GM19372 (cell line): Measurements from ENCODE around the gene SH3BP4.
"Not testable (repeated sequence)": the region's sequence is repeated elsewhere in the genome, so short reads cannot be mapped to it uniquely, and the experiment has no call there.

ENCODE experiments used
- ATAC-seq: cut with Tn5 transposase; IDR thresholded peaks from one replicate; pipeline ENCODE4 v1.9.1; 2021; ENCODE audit warnings: mild to moderate bottlenecking, low read depth, moderate library complexity; ENCODE audit not compliant: unreplicated experiment

The SH3BP4 gene

GRCh38 chr2:235051436-235052260, 99.8 kb downstream of the SH3BP4 start:
- ATAC-seq: no peak

GRCh38 chr2:235052514-235053354, 100.9 kb downstream of the SH3BP4 start:
- no peak for ATAC-seq

DNA sequence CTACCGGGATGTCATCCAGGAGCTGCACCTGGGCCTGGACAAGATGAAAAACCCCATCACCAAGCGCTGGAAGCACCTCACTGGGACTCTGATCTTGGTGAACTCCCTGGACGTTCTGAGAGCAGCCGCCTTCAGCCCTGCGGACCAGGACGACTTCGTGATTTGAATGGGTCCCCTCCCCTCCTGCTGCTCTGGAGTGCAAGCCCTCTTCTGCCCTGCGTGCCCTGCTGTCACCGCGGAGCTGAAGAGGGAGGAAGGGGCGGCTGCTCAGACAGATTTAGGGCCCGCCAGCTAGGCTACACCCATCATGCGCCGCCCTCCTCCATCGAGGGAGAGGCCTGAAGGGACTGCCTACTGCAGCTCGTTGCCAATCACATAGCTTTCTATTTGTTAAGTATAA, 101.8 kb downstream of the SH3BP4 start:
- no peak for ATAC-seq

GRCh38 chr2:235054475-235054874, 102.7 kb downstream of the SH3BP4 start:
- no peak for ATAC-seq

- no peak for ATAC-seq
Measured at GRCh38 chr2:235054919-235055318, 103.1 kb downstream of the SH3BP4 start.

GRCh38 chr2:235055891-235056516, 104.2 kb downstream of the SH3BP4 start:
- no peak for ATAC-seq

- ATAC-seq: no peak
Measured at GRCh38 chr2:235056768-235057167, 105.0 kb downstream of the SH3BP4 start.

- not testable (repeated sequence) for ATAC-seq
Measured at GRCh38 chr2:235057616-235058015, 105.8 kb downstream of the SH3BP4 start.

DNA sequence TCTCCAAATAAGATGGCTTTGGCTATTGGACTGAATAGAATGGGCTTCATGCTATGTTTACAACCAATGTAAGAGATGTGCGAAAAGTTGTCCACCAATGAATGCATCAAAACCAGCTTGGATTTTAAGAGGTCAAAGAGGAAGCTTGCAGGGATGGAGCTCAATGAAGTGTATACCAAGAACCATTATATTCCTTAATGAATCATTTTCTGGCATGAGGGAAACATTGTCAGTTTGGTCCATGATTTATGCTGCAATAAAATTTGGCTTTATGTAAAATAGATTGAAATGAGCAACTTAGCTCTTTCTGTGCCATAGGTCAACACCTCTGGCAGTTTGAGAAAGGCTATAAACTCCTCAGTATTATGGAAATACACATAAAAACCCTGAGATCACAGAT, 107.3 kb downstream of the SH3BP4 start:
- no peak for ATAC-seq

DNA sequence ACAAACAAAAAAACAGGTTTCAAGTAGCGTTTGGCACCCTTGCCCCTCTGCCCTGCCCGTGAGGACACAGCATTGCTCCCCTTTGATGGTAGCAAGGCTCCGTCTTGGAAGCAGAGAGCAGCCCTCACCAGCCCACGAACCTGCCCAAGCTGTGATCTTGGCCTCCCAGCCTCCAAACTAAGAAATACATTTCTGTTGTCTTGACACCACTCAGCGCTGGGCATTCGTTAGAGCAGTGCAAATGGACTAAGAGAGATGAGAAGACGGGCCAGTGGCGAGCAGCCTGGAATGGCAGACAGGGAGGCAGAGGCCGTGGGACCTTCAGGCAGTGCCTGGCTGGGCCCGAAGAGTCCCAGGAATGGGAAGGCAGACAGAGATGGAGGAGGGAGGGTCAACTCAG, 109.8 kb downstream of the SH3BP4 start:
- no peak for ATAC-seq

DNA sequence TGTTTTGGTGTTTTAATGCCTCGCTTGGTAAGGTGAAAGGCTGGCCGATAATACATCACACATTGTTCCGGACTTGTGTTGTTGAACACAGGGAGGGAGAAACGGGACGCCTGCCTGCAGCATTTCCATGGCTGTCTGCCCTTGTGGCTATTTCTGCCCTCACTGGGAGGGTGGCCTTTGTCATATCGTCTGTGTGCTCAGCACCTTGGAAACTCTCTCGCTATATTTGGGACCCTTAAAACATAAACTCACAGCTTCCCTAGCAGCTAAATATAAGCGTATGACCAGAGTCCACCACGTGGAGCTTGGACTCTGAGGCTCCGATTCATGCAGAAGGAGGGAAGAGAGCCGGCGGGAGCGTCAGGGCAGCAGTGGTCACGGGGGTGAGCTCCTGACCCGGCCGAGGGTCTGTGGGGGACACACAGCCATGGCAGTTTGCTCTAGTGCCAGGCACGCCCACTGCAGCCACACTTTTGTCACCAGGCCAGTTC, 111.7 kb downstream of the SH3BP4 start:
- ATAC-seq: no peak

GRCh38 chr2:235064976-235065375, 113.2 kb downstream of the SH3BP4 start:
- ATAC-seq: no peak

GRCh38 chr2:235066490-235066889, 114.7 kb downstream of the SH3BP4 start:
- no peak for ATAC-seq

GRCh38 chr2:235066895-235067294, 115.1 kb downstream of the SH3BP4 start:
- no peak for ATAC-seq

DNA sequence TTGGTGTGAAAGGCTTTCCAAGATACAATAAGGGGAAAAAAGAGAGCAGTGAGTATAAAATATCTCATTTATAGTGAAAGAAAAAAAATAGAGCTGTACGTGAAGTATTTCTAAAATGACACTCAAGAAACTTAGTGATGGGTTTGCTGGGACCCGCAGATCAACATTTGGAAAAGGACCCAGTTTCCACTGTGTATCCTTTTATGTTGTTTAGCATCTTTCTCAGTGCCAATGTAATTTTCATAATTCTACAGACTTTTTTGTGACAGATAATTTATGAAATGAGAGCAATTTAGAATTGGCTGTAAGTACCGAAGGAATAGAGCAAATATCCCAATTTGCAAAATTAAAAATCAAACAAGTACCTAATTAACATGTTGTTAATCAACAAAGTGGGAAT, 116.9 kb downstream of the SH3BP4 start:
- ATAC-seq: no peak

DNA sequence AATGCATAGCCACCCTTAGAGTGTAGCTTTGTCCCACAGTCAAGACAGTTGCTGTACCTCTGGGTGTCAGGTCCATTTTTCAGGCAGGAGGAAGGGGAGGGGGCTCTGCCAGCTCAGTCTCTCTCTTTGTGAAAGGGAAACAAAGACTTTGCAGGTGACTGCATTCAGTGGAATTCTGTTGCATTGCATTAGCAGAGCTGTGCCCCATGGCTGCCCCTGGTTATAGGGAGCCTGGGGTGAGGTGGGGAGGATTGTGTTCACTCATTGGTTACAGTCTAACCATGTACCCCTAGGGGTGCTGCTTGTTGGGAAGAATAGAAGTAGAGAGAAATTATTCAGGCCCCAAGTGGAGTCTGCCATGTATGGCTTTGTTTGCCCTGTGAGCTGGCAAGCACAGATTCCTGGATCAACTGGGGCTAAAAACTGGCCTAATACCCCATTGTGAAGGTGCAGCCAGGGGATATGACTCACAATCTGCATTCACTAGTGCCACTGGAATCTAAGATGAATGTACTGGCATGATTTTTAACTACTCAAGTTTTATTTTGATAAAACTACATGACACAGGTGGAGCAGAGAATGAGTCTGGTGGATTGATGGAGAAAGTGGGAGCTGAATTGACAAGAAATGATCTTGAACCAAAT, 118.4 kb downstream of the SH3BP4 start:
- no peak for ATAC-seq

DNA sequence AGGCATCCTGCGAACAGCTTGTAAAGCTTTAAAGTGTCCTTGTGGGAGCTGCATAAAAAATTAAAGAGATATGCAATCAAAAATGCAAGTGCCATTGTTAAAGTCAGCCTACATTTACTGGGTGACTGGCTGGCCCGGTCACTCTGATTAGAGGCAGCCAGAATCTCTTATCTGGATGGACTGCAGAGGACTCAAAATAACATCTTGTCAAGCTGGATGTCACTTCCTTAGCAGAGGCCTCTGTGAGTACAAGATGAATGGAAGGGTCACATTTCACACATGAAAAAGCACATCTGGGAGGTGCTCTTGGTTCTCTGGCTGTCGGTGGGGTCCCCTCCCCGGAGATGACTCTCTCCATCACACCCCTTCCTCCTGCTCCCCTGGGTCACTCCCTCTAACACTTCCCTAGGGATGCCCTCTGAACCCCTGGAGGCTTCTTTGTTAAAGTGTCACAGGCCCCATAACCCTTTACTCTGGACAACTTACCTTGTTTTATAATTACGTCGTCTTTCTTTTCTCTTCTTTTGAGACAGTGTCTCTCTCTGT, 122.1 kb downstream of the SH3BP4 start:
- ATAC-seq: no peak

- ATAC-seq: no peak
Measured at GRCh38 chr2:235077046-235077445, 125.2 kb downstream of the SH3BP4 start.

DNA sequence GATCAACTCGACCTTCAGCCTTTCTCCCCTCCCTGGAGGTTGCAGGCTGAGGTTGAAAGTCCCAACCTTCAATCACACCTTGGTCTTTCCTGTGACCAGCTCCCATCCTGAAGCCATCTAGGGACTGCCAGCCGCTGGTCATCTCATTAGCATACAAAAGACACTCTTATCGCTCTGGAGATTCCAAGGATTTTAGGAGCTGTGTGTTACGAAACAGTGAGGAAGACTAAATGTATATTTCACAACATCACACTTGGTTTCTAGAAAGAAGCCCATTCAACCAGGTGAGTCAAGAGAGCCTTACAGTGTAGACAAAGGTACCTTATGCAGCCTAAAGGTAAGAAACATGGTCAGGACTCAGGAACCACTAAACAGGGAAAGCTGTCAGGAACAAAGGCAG, 126.4 kb downstream of the SH3BP4 start:
- no peak for ATAC-seq

DNA sequence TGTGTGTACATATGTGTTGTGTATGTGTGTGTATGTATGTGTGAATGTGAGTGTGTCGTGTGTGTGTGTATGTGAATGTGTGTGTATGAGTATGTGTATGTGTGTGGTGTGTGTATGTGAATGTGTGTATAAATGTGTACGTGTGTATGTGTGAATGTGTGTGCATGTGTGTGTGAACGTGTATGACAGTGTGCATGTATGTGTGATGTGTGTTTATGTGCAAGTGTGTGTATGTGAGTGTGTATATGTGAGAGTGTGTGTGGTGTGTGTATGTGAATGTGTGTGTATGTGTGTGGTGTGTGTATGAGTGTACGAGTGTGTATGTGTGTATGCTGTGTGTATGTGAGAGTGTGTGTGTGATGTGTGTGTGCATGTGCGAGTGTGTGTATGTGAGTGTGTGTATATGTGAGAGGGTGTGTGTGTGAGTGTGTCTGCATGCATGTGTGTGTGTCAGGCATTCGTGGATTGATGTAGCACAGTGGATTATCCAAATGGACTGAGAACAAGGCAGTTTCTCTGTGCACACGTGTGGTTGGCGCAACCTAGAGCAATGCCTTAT, 127.2 kb downstream of the SH3BP4 start:
- no peak for ATAC-seq
